ENCODE results near the gene UPK3BL1.
"Not testable (repeated sequence)": the region's sequence is repeated elsewhere in the genome, so short reads cannot be mapped to it uniquely, and the experiment has no call there.

Gene UPK3BL1

GRCh38 chr7:102642691-102643090, at the start of gene UPK3BL1:
TSS of gene UPK3BL1 (minus strand) at chr7:102642791. CDS start at chr7:102642741, 50 bp downstream.
- DNase-seq (ENCODE audit: low spot score) = not testable (repeated sequence)

- DNase-seq (ENCODE audit: low spot score) = not testable (repeated sequence)
Observed at GRCh38 chr7:102690602-102691001, 48.0 kb upstream of the UPK3BL1 start.

- not testable (repeated sequence) for DNase-seq (ENCODE audit: low spot score)
Observed at GRCh38 chr7:102689436-102690282, 47.1 kb upstream of the UPK3BL1 start.

GRCh38 chr7:102688299-102689036, 45.9 kb upstream of the UPK3BL1 start:
- DNase-seq (ENCODE audit: low spot score) = not testable (repeated sequence)

- not testable (repeated sequence) for DNase-seq (ENCODE audit: low spot score)
Observed at GRCh38 chr7:102682560-102682959, 40.0 kb upstream of the UPK3BL1 start.

- not testable (repeated sequence) for DNase-seq (ENCODE audit: low spot score)
Observed at GRCh38 chr7:102680780-102681179, 38.2 kb upstream of the UPK3BL1 start.

- DNase-seq (ENCODE audit: low spot score) = not testable (repeated sequence)
Observed at GRCh38 chr7:102675545-102675944, 33.0 kb upstream of the UPK3BL1 start.

GRCh38 chr7:102673447-102674067, 31.0 kb upstream of the UPK3BL1 start:
- DNase-seq (ENCODE audit: low spot score) = not testable (repeated sequence)

GRCh38 chr7:102671956-102672307, 29.3 kb upstream of the UPK3BL1 start:
- DNase-seq (ENCODE audit: low spot score) = not testable (repeated sequence)

- DNase-seq (ENCODE audit: low spot score) = not testable (repeated sequence)
Observed at GRCh38 chr7:102671166-102671955, 28.8 kb upstream of the UPK3BL1 start, which contains the start of gene POLR2J2. TSS of gene POLR2J2 (minus strand) at chr7:102671663. CDS start at chr7:102671601, 62 bp downstream.

GRCh38 chr7:102667523-102667922, 24.9 kb upstream of the UPK3BL1 start:
- not testable (repeated sequence) for DNase-seq (ENCODE audit: low spot score)

- not testable (repeated sequence) for DNase-seq (ENCODE audit: low spot score)
Observed at GRCh38 chr7:102666850-102667249, 24.3 kb upstream of the UPK3BL1 start.

GRCh38 chr7:102664765-102665164, 22.2 kb upstream of the UPK3BL1 start:
- not testable (repeated sequence) for DNase-seq (ENCODE audit: low spot score)

- not testable (repeated sequence) for DNase-seq (ENCODE audit: low spot score)
Observed at GRCh38 chr7:102649924-102650323, 7.3 kb upstream of the UPK3BL1 start, which contains the start of gene SPDYE2B. TSS of gene SPDYE2B (plus strand) at chr7:102650319. CDS start at chr7:102652349, 2,030 bp downstream.

- not testable (repeated sequence) for DNase-seq (ENCODE audit: low spot score)
Observed at GRCh38 chr7:102647813-102648212, 5.2 kb upstream of the UPK3BL1 start.

- not testable (repeated sequence) for DNase-seq (ENCODE audit: low spot score)
Observed at GRCh38 chr7:102643404-102643803, 813 bp upstream of the UPK3BL1 start.

- not testable (repeated sequence) for DNase-seq (ENCODE audit: low spot score)
Observed at GRCh38 chr7:102638848-102639247, 3.7 kb downstream of the UPK3BL1 start.

GRCh38 chr7:102636956-102637355, 5.6 kb downstream of the UPK3BL1 start:
- DNase-seq (ENCODE audit: low spot score) = not testable (repeated sequence)

GRCh38 chr7:102635354-102635753, 7.2 kb downstream of the UPK3BL1 start:
- not testable (repeated sequence) for DNase-seq (ENCODE audit: low spot score)

GRCh38 chr7:102634299-102634698, 8.3 kb downstream of the UPK3BL1 start:
- not testable (repeated sequence) for DNase-seq (ENCODE audit: low spot score)

GRCh38 chr7:102630622-102631021, 12.0 kb downstream of the UPK3BL1 start:
- DNase-seq (ENCODE audit: low spot score) = not testable (repeated sequence)
